SK-N-MC (cell line): ENCODE measurements around the gene FARP2.

ENCODE experiments used
- DNase-seq: peaks from one replicate; pipeline ENCODE4 v3.0.0-alpha.2; 2011; ENCODE audit warnings: low read depth, low spot score
- H3K27ac ChIP-seq: fragments of 200-600 bp; sonication (generic); 2 replicates; pipeline ENCODE4 v1.5.1; 2016; ENCODE audit warnings: mixed run types
- H3K36me3 ChIP-seq: fragments of 200-600 bp; sonication (generic); 2 replicates; pipeline ENCODE4 v1.6.1; 2017; ENCODE audit warnings: antibody characterized with exemption, low read length, mixed read lengths; ENCODE audit not compliant: insufficient read depth
- H3K4me3 ChIP-seq: fragments of 200-600 bp; sonication (generic); 2 replicates; pipeline ENCODE4 v1.5.1; 2016
- H3K9ac ChIP-seq: fragments of 200-600 bp; sonication (generic); 2 replicates; pipeline ENCODE4 v1.8.0; 2017; ENCODE audit warnings: mixed run types, mixed read lengths; ENCODE audit not compliant: insufficient read length
- H3K9me3 ChIP-seq: fragments of 200-600 bp; sonication (generic); 2 replicates; pipeline ENCODE4 v1.6.1; 2017; ENCODE audit warnings: low read depth, mild to moderate bottlenecking, antibody characterized with exemption, low read length, moderate library complexity, mixed read lengths
- EZH2 ChIP-seq: fragments of 200-600 bp; sonication (generic); IDR thresholded peaks from one replicate; pipeline ENCODE4 v1.6.1; 2017; ENCODE audit warnings: antibody characterized with exemption
- FOXP2 ChIP-seq: optimal IDR thresholded peaks from 2 replicates; pipeline ENCODE3; 2011; ENCODE audit warnings: mild to moderate bottlenecking, moderate library complexity; ENCODE audit not compliant: insufficient read depth; ENCODE audit errors: extremely low read length, control extremely low read depth
- POLR2AphosphoS5 ChIP-seq: IDR thresholded peaks from 2 replicates; pipeline ENCODE4 v1.6.1; 2012; ENCODE audit warnings: mild to moderate bottlenecking, low read depth, low read length, borderline replicate concordance

FARP2 gene

DNA sequence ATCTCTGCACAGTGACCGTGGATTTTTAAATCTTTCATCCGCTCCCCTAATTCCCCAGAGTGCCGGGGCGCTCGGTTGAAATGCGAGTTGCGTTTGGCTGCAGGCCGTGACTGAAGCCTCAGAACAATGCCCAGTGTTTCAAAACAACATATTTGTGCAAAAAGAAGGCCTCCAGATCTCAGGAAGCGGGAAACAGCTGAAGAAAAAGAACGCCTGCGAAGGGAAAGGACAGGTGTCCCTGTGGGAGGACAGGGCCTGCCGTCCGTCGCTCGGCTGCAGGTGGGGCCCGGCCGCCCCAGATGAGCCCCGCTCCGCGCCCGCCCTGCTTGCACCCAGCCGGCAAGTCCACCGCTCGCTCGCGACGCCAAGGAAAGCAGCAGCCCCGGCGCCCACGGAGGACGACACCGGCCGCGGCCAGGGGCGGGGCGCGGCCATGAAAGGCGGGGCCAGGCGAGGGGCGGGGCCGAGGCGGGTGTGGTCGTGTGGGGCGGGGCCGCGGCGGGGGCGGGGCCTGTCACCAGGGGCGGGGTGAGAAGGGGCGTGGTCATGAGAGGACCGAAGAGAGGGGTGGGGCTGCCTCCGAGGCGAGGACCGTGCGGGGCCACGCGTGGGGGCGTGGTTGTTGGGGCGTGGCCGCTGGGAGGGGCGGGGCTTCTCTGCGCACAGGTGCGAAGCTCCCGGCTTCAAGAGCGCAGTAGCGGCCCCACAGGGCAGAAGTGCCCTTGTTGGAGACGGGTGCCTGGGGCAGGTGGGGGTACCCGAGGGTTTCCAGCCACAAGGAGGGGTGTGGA is 184.9 kb downstream of the FARP2 start:
- no peak for DNase-seq
- H3K4me3 ChIP-seq: no peak overlapping the region
- no peak overlapping the region for H3K9ac ChIP-seq
- H3K36me3 ChIP-seq: no peaks in the 10 kb centered on the region
- no peak for TF ChIP-seq POLR2AphosphoS5
- TF ChIP-seq EZH2: no peak
- TF ChIP-seq FOXP2: no peak
- H3K9me3 ChIP-seq: no peaks in the 10 kb centered on the region
- H3K27ac ChIP-seq: no peak overlapping the region

DNA sequence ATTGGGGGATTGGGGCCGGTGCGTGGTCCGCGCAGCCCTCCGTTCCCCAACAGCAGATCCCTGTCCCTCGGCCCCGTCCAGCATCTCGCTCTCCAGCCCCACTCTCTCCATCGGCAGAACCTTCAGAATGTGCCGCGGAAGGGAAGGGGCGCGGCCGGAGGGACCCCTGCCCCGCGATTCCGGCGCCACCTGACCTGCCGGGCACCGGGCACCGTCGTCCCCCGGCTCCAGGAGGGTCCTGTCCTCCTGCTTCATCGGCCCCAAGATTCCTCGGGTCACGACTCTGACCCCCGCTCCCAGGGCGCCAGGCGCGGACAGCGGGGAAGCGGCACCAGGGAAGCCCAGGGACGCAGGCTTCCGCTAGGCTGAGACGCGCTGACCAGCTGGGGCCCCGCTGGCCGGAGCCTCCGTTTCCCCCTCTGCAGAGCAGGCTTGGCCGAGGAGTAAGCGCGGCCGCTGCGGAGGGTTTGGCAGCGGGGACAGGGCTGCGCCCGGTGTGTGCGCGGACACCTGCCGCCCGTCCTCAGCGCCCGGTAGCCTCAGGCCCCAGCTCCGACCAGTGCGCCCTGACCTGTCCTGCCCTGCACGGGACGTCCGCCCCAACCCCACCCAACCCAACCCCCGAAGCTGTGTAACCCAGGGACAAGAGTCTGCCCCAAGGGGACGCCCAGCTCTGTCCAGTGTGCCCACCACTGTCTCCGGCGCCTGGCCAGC is 185.6 kb downstream of the FARP2 start:
- H3K4me3 ChIP-seq: no peak overlapping the region
- H3K27ac ChIP-seq: no peak overlapping the region
- DNase-seq: no peak
- no peaks in the 10 kb centered on the region for H3K9me3 ChIP-seq
- TF ChIP-seq EZH2 (no peak), FOXP2 (no peak), POLR2AphosphoS5 (no peak)
- H3K36me3 ChIP-seq: no peaks in the 10 kb centered on the region
- no peak overlapping the region for H3K9ac ChIP-seq

DNA sequence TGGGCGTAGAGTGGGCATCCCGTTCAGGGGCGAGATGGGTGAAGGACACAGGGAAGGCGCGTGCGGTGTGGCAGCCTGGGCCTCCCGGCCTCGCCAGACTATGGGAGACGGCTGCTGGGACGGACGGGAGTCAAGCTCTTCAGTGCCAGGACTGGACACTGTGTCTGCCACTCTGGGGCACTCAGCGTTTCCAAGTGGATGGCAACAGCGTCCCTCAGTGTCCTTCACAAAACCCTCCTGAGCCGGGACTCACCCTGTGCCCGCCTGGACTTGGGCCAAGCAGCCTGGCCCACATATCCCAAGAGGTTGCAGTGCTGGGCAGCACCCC is 186.2 kb downstream of the FARP2 start:
- Histone ChIP-seq H3K27ac (no peak overlapping the region), H3K4me3 (no peak overlapping the region)
- DNase-seq: no peak

More for the DNA sequence above, 186.2 kb downstream of the FARP2 start:
- Histone ChIP-seq H3K9ac (no peak overlapping the region), H3K36me3 (no peaks in the 10 kb centered on the region), H3K9me3 (no peaks in the 10 kb centered on the region)
- no peak for TF ChIP-seq POLR2AphosphoS5
- no peak for TF ChIP-seq EZH2
- TF ChIP-seq FOXP2: no peak
